Measurements from ENCODE around the gene ADGRB3.

The ADGRB3 gene

GRCh38 chr6:68695838-68696237 is 60.8 kb downstream of the ADGRB3 start:
- no peak for FAIRE-seq
- no peak for DNase-seq (ENCODE audit: insufficient read length, low spot score)

GRCh38 chr6:68697394-68697793 is 62.3 kb downstream of the ADGRB3 start:
- DNase-seq (ENCODE audit: insufficient read length, low spot score) (no peak), FAIRE-seq (no peak)

GRCh38 chr6:68701159-68701558 is 66.1 kb downstream of the ADGRB3 start:
- DNase-seq (ENCODE audit: insufficient read length, low spot score) (no peak), FAIRE-seq (no peak)

- FAIRE-seq (no peak), DNase-seq (ENCODE audit: insufficient read length, low spot score) (no peak)
Measured at GRCh38 chr6:68704485-68704884, 69.4 kb downstream of the ADGRB3 start.

GRCh38 chr6:68709091-68709490 is 74.0 kb downstream of the ADGRB3 start:
- FAIRE-seq (no peak), DNase-seq (ENCODE audit: insufficient read length, low spot score) (no peak)

GRCh38 chr6:68709882-68710281 is 74.8 kb downstream of the ADGRB3 start:
- FAIRE-seq: no peak
- no peak for DNase-seq (ENCODE audit: insufficient read length, low spot score)

GRCh38 chr6:68710496-68710895 is 75.4 kb downstream of the ADGRB3 start:
- DNase-seq (ENCODE audit: insufficient read length, low spot score) (no peak), FAIRE-seq (no peak)

GRCh38 chr6:68710916-68711315 is 75.8 kb downstream of the ADGRB3 start:
- FAIRE-seq (no peak), DNase-seq (ENCODE audit: insufficient read length, low spot score) (no peak)

- DNase-seq (ENCODE audit: insufficient read length, low spot score) (no peak), FAIRE-seq (no peak)
Measured at GRCh38 chr6:68711386-68712000, 76.4 kb downstream of the ADGRB3 start.

GRCh38 chr6:68716620-68717019 is 81.5 kb downstream of the ADGRB3 start:
- DNase-seq (ENCODE audit: insufficient read length, low spot score) (no peak), FAIRE-seq (no peak)

- no peak for DNase-seq (ENCODE audit: insufficient read length, low spot score)
- FAIRE-seq: no peak
Measured at GRCh38 chr6:68718385-68719073, 83.4 kb downstream of the ADGRB3 start.

GRCh38 chr6:68719761-68720160 is 84.7 kb downstream of the ADGRB3 start:
- no peak for DNase-seq (ENCODE audit: insufficient read length, low spot score)
- FAIRE-seq: no peak

GRCh38 chr6:68722891-68723527 is 87.9 kb downstream of the ADGRB3 start:
- FAIRE-seq (no peak), DNase-seq (ENCODE audit: insufficient read length, low spot score) (no peak)

GRCh38 chr6:68724060-68724459 is 89.0 kb downstream of the ADGRB3 start:
- FAIRE-seq (no peak), DNase-seq (ENCODE audit: insufficient read length, low spot score) (no peak)

GRCh38 chr6:68726337-68726736 is 91.3 kb downstream of the ADGRB3 start:
- no peak for FAIRE-seq
- no peak for DNase-seq (ENCODE audit: insufficient read length, low spot score)

- FAIRE-seq: no peak
- DNase-seq (ENCODE audit: insufficient read length, low spot score): no peak
Measured at GRCh38 chr6:68726992-68727391, 91.9 kb downstream of the ADGRB3 start.

- no peak for FAIRE-seq
- DNase-seq (ENCODE audit: insufficient read length, low spot score): no peak
Measured at GRCh38 chr6:68727699-68728098, 92.6 kb downstream of the ADGRB3 start.

- no peak for DNase-seq (ENCODE audit: insufficient read length, low spot score)
Measured at GRCh38 chr6:68728159-68728979, 93.3 kb downstream of the ADGRB3 start.

GRCh38 chr6:68729377-68729903 is 94.4 kb downstream of the ADGRB3 start:
- DNase-seq (ENCODE audit: insufficient read length, low spot score) (no peak), FAIRE-seq (no peak)

More at GRCh38 chr6:68728159-68728979, 93.3 kb downstream of the ADGRB3 start:
- FAIRE-seq: no peak

- no peak for FAIRE-seq
- DNase-seq (ENCODE audit: insufficient read length, low spot score): no peak
Measured at GRCh38 chr6:68730291-68731054, 95.4 kb downstream of the ADGRB3 start.

Measured in HTR-8/SVneo (cell line).